WERI-Rb-1 (cell line): ENCODE measurements around the gene NCOA3.
A peak's percentile ranks its signal among the peaks of the same experiment; 100 is the strongest.

Experiments used
- DNase-seq: peaks from one replicate; pipeline ENCODE4 v3.0.0-alpha.2; 2020
- H3K27ac ChIP-seq: fragments of 250-450 bp; sonication (Bioruptor Pico); 2 replicates; pipeline ENCODE4 v1.5.1; 2020; ENCODE audit warnings: mild to moderate bottlenecking, moderate library complexity
- H3K27me3 ChIP-seq: fragments of 250-450 bp; sonication (Bioruptor Pico); 2 replicates; pipeline ENCODE4 v1.5.1; 2021; ENCODE audit warnings: mild to moderate bottlenecking, low read depth, moderate library complexity; ENCODE audit not compliant: insufficient read depth, severe bottlenecking
- H3K36me3 ChIP-seq: fragments of 250-450 bp; sonication (Bioruptor Pico); 2 replicates; pipeline ENCODE4 v1.5.1; 2020; ENCODE audit warnings: mild to moderate bottlenecking, moderate library complexity
- H3K4me3 ChIP-seq: 2 replicates; pipeline ENCODE4 v1.5.1; 2011; ENCODE audit warnings: low read depth, mild to moderate bottlenecking, control low read depth, low read length
- H3K9me3 ChIP-seq: fragments of 250-450 bp; sonication (Bioruptor Pico); 2 replicates; pipeline ENCODE4 v1.5.1; 2021; ENCODE audit warnings: mild to moderate bottlenecking, moderate library complexity; ENCODE audit not compliant: severe bottlenecking
- CTCF ChIP-seq: IDR thresholded peaks from 2 replicates; pipeline ENCODE4 v1.5.1; 2011; ENCODE audit warnings: low read depth, mild to moderate bottlenecking, control low read depth, inconsistent platforms, low read length

The NCOA3 gene

GRCh38 chr20:47501482-47502270 lies at the start of gene NCOA3:
Gene NCOA3, plus strand, starts transcription at chr20:47501887. Its CDS starts 120,361 bp downstream, at chr20:47622248.
- 0 out of 2 replicates have a peak, but pooled peaks have one; percentile 5 for TF ChIP-seq CTCF
- Histone ChIP-seq H3K27me3 (no peaks in the 10 kb centered on the region), H3K27ac (peak within 1 kb of the TSS; percentile 94)

GRCh38 chr20:47452736-47453161 lies 48.9 kb upstream of the NCOA3 start:
- Histone ChIP-seq H3K27ac (no peak overlapping the region), H3K9me3 (no peaks in the 10 kb centered on the region), H3K27me3 (no peaks in the 10 kb centered on the region), H3K4me3 (no peak overlapping the region), H3K36me3 (no peaks in the 10 kb centered on the region)
- no peak for TF ChIP-seq CTCF
- DNase-seq: no peak

More at GRCh38 chr20:47501482-47502270, at the start of gene NCOA3:
- Histone ChIP-seq H3K4me3 (peak within 1 kb of the TSS; percentile 97), H3K36me3 (peaks cover 2% of the 10 kb centered on the region; the same call in 1 of the 2 replicates), H3K9me3 (no peaks in the 10 kb centered on the region)
- peak; percentile 98 for DNase-seq

- no peaks in the 10 kb centered on the region for H3K9me3 ChIP-seq
- no peak overlapping the region for H3K27ac ChIP-seq
- H3K4me3 ChIP-seq: no peak overlapping the region
- TF ChIP-seq CTCF: no peak
- no peaks in the 10 kb centered on the region for H3K27me3 ChIP-seq
- no peak for DNase-seq
- H3K36me3 ChIP-seq: no peaks in the 10 kb centered on the region
These were observed 48.4 kb upstream of the NCOA3 start for GRCh38 chr20:47453167-47453782.

- Histone ChIP-seq H3K4me3 (no peak overlapping the region), H3K27me3 (no peaks in the 10 kb centered on the region), H3K36me3 (no peaks in the 10 kb centered on the region), H3K27ac (no peak overlapping the region), H3K9me3 (no peaks in the 10 kb centered on the region)
- no peak for DNase-seq
- no peak for TF ChIP-seq CTCF
These were observed 47.2 kb upstream of the NCOA3 start for GRCh38 chr20:47454298-47455132.

- no peaks in the 10 kb centered on the region for H3K27me3 ChIP-seq
- no peaks in the 10 kb centered on the region for H3K9me3 ChIP-seq
- DNase-seq: no peak
- H3K36me3 ChIP-seq: no peaks in the 10 kb centered on the region
- no peak overlapping the region for H3K27ac ChIP-seq
- TF ChIP-seq CTCF: no peak
- no peak overlapping the region for H3K4me3 ChIP-seq
These were observed 46.3 kb upstream of the NCOA3 start for GRCh38 chr20:47455133-47456040.
